ENCODE data around the gene PPP2R5C. TPM values are rescaled to one million over a fixed set of nuclear protein-coding genes. Genes with fewer than 3 reads are reported as not detected.

Gene PPP2R5C
- polyA plus RNA-seq, 3 donors: 61.9 to 72.5 (median 64.0) TPM

DNA sequence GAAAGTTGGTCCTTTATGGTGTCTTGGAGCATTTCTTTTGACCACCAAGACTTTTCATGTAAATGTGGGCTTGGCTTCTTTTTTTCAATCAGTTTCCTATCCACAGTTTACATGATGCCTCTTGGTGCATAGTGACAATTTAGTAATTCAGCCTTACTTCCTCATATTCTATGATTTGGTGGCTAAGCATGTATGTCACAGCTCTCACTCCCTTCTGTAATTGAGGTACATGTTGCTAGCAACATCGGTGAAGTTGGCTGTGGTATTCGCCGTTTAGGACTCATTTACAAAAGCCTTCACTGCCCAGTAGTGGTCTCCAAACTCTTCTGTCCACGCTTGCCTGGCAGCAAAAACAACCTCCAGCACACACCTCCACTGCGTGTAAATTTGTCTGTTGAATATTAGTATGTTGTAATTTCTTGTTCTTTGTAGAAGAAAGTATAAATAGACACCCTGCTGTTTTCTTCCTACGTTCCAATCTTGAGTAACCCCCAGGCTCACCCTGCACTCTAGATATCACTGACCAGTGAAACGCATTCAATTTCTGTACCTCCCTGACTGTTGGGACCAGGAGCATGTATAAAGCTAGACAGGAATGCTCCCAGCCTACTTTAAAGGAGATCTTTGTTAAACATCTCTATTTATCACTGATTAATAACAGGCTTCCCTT, 90.4 kb downstream of the PPP2R5C start:
- peaks cover 20 to 28% of the 10 kb centered on the region in 2 donors for H3K36me3 Mint-ChIP-seq
- peak overlapping the region; percentile 65 to 80 for H3K4me3 Mint-ChIP-seq
- intact Hi-C loops (cut with micrococcal nuclease): no loop called here
- Histone ChIP-seq H3K79me2 (ENCODE audit: insufficient read depth, low read length) (peaks cover 94% of the 10 kb centered on the region), H3K27me3 (ENCODE audit: control insufficient read depth in 2 of 2, insufficient read depth in 2 of 2, low read length in 2 of 2) (no peaks in the 10 kb centered on the region), H3K27ac (ENCODE audit: low read depth in 1 of 2, low read length in 2 of 2) (peak overlapping the region; percentile 45 to 84), H3K36me3 (replicated peaks in 1 of 2; ENCODE audit: control insufficient read depth in 1 of 2, insufficient read depth in 2 of 2, low read length in 2 of 2) (peaks cover 0 to 9% of the 10 kb centered on the region in 2 donors), H3K4me1 (ENCODE audit: control insufficient read depth in 1 of 2, insufficient read depth in 2 of 2, low read length in 2 of 2) (peaks cover 59 to 69% of the 10 kb centered on the region in 2 donors), H3K9ac (ENCODE audit: insufficient read depth, low read length, poor library complexity, severe bottlenecking) (peak overlapping the region; percentile 57), H2AFZ (ENCODE audit: insufficient read depth, low read depth, low read length, poor library complexity, severe bottlenecking) (peak overlapping the region; percentile 7), H3K9me3 (replicated peaks in 1 of 2; ENCODE audit: control insufficient read depth in 1 of 2, insufficient read depth in 1 of 2, low read length in 2 of 2) (no peaks in the 10 kb centered on the region), H3K4me3 (replicated peaks in 1 of 3; ENCODE audit: low read depth in 2 of 3, low read length in 3 of 3) (peak overlapping the region in 1 of 3 experiments; percentile 44), H4K20me1 (ENCODE audit: insufficient read depth, low read length) (peaks cover 72% of the 10 kb centered on the region), H3K4me2 (replicated peaks; ENCODE audit: extremely low read depth, low read length, poor library complexity, severe bottlenecking) (peak overlapping the region; percentile 57)
- H3K27me3 Mint-ChIP-seq (ENCODE audit: low read depth in 3 of 3): no peaks in the 10 kb centered on the region
- peak; percentile 63 to 74 (median 68) for DNase-seq
- no CpG with 5 or more reads among the region's 7 CpGs for WGBS (ENCODE audit: insufficient coverage)
- peak overlapping the region; percentile 92 to 98 (median 95) for H3K27ac Mint-ChIP-seq
- H3K4me1 Mint-ChIP-seq: peaks cover 80% of the 10 kb centered on the region
- H3K9me3 Mint-ChIP-seq: peaks cover 0 to 2% (median 0%) of the 10 kb centered on the region in 7 donors
- TF ChIP-seq, protein P1, sequence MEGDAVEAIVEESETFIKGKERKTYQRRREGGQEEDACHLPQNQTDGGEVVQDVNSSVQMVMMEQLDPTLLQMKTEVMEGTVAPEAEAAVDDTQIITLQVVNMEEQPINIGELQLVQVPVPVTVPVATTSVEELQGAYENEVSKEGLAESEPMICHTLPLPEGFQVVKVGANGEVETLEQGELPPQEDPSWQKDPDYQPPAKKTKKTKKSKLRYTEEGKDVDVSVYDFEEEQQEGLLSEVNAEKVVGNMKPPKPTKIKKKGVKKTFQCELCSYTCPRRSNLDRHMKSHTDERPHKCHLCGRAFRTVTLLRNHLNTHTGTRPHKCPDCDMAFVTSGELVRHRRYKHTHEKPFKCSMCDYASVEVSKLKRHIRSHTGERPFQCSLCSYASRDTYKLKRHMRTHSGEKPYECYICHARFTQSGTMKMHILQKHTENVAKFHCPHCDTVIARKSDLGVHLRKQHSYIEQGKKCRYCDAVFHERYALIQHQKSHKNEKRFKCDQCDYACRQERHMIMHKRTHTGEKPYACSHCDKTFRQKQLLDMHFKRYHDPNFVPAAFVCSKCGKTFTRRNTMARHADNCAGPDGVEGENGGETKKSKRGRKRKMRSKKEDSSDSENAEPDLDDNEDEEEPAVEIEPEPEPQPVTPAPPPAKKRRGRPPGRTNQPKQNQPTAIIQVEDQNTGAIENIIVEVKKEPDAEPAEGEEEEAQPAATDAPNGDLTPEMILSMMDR (IDR thresholded peaks at IDR 0.05): no peak

DNA sequence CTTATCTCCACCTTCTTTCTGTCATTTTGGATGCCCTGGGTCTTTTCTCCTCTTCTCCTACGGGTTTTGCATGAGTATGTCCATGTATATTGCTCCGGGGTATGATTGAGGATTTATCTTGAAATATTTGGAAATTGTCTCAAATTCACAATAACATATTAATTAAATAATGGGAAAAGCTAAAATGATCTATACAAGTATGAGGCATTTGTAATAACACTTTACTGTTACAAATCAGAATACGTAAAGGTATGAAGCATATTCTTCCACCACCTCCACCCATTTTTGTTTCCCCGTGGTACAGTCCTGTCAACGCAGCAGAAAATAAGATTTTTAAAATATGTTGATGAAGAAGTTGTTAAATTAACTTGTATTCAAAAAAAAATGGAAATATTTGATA, 91.3 kb downstream of the PPP2R5C start:
- no peaks in the 10 kb centered on the region for H3K9me3 Mint-ChIP-seq
- Histone ChIP-seq H3K9ac (ENCODE audit: insufficient read depth, low read length, poor library complexity, severe bottlenecking) (no peak overlapping the region), H3K27ac (ENCODE audit: low read depth in 1 of 2, low read length in 2 of 2) (peak overlapping the region; percentile 45 to 84), H3K9me3 (replicated peaks in 1 of 2; ENCODE audit: control insufficient read depth in 1 of 2, insufficient read depth in 1 of 2, low read length in 2 of 2) (no peaks in the 10 kb centered on the region), H4K20me1 (ENCODE audit: insufficient read depth, low read length) (peaks cover 69% of the 10 kb centered on the region), H2AFZ (ENCODE audit: insufficient read depth, low read depth, low read length, poor library complexity, severe bottlenecking) (no peak overlapping the region), H3K79me2 (ENCODE audit: insufficient read depth, low read length) (peaks cover 95% of the 10 kb centered on the region), H3K36me3 (replicated peaks in 1 of 2; ENCODE audit: control insufficient read depth in 1 of 2, insufficient read depth in 2 of 2, low read length in 2 of 2) (peaks cover 7 to 17% of the 10 kb centered on the region in 2 donors), H3K4me2 (replicated peaks; ENCODE audit: extremely low read depth, low read length, poor library complexity, severe bottlenecking) (no peak overlapping the region), H3K4me3 (replicated peaks in 1 of 3; ENCODE audit: low read depth in 2 of 3, low read length in 3 of 3) (no peak overlapping the region), H3K27me3 (ENCODE audit: control insufficient read depth in 2 of 2, insufficient read depth in 2 of 2, low read length in 2 of 2) (no peaks in the 10 kb centered on the region), H3K4me1 (ENCODE audit: control insufficient read depth in 1 of 2, insufficient read depth in 2 of 2, low read length in 2 of 2) (peaks cover 60 to 69% of the 10 kb centered on the region in 2 donors)
- H3K4me1 Mint-ChIP-seq: peaks cover 81% of the 10 kb centered on the region
- no peak overlapping the region for H3K4me3 Mint-ChIP-seq
- peaks cover 23 to 33% of the 10 kb centered on the region in 2 donors for H3K36me3 Mint-ChIP-seq
- TF ChIP-seq, protein P1 (IDR thresholded peaks at IDR 0.05): no peak
- peak overlapping the region in 6 of 7 donors; percentile 87 to 98 (median 94) for H3K27ac Mint-ChIP-seq
- no peak for DNase-seq
- no CpG with 5 or more reads among the region's 5 CpGs for WGBS (ENCODE audit: insufficient coverage)
- no peaks in the 10 kb centered on the region for H3K27me3 Mint-ChIP-seq (ENCODE audit: low read depth in 3 of 3)
- intact Hi-C loops (cut with micrococcal nuclease): no loop called here

Measured in CD14-positive monocyte (primary cell).